Measurements from ENCODE around the gene CHST3. TPM values are rescaled to one million over a fixed set of nuclear protein-coding genes. Genes with fewer than 3 reads are reported as not detected.

Gene CHST3
- total RNA-seq, 1 experiment from 2014 or later, result 44.6 TPM

- DNase-seq (ENCODE audit: low read depth, low spot score) (no peak), ATAC-seq (no peak)
- in situ Hi-C loops (cut with HindIII; ENCODE audit: low pct_unique_long_range_greater_than_20kb, low sequenced_read_pairs) (loop anchor here (25.0 kb wide), 1 partner anchor 343 kb away; no protein-coding TSS in a partner anchor), intact Hi-C loops (cut with micrococcal nuclease; ENCODE audit: unreplicated experiment) (no loop called here)
- peak overlapping the region; percentile 83 for H3K27ac ChIP-seq (ENCODE audit: low read length)
- CTCF ChIA-PET, result interaction anchor here (1.5 kb wide), 1 partner anchor 72 kb away, joined by 4 read pairs; no protein-coding TSS in a partner anchor
- no peak overlapping the region for H3K4me3 ChIP-seq (ENCODE audit: low read depth in 2 of 2, low read length in 2 of 2)
- H3K36me3 ChIP-seq (ENCODE audit: control insufficient read depth, insufficient read depth, low read length), result no peaks in the 10 kb centered on the region; the same call in none of the 2 replicates
- no peaks in the 10 kb centered on the region for H3K27me3 ChIP-seq (ENCODE audit: control insufficient read depth, insufficient read depth, low read length)
- TF ChIP-seq SIN3A (IDR thresholded peaks at IDR 0.05; ENCODE audit: borderline replicate concordance, insufficient read depth, low read depth, low read length) (no peak), TCF7L2 (IDR thresholded peaks at IDR 0.05; ENCODE audit: low read depth, low read length) (no peak), POLR2AphosphoS5 (IDR thresholded peaks at IDR 0.05; ENCODE audit: low read depth, low read length) (no peak)
- TF ChIP-seq, protein P1, sequence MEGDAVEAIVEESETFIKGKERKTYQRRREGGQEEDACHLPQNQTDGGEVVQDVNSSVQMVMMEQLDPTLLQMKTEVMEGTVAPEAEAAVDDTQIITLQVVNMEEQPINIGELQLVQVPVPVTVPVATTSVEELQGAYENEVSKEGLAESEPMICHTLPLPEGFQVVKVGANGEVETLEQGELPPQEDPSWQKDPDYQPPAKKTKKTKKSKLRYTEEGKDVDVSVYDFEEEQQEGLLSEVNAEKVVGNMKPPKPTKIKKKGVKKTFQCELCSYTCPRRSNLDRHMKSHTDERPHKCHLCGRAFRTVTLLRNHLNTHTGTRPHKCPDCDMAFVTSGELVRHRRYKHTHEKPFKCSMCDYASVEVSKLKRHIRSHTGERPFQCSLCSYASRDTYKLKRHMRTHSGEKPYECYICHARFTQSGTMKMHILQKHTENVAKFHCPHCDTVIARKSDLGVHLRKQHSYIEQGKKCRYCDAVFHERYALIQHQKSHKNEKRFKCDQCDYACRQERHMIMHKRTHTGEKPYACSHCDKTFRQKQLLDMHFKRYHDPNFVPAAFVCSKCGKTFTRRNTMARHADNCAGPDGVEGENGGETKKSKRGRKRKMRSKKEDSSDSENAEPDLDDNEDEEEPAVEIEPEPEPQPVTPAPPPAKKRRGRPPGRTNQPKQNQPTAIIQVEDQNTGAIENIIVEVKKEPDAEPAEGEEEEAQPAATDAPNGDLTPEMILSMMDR (IDR thresholded peaks at IDR 0.05), result no peak
- TF ChIP-seq, protein P2, sequence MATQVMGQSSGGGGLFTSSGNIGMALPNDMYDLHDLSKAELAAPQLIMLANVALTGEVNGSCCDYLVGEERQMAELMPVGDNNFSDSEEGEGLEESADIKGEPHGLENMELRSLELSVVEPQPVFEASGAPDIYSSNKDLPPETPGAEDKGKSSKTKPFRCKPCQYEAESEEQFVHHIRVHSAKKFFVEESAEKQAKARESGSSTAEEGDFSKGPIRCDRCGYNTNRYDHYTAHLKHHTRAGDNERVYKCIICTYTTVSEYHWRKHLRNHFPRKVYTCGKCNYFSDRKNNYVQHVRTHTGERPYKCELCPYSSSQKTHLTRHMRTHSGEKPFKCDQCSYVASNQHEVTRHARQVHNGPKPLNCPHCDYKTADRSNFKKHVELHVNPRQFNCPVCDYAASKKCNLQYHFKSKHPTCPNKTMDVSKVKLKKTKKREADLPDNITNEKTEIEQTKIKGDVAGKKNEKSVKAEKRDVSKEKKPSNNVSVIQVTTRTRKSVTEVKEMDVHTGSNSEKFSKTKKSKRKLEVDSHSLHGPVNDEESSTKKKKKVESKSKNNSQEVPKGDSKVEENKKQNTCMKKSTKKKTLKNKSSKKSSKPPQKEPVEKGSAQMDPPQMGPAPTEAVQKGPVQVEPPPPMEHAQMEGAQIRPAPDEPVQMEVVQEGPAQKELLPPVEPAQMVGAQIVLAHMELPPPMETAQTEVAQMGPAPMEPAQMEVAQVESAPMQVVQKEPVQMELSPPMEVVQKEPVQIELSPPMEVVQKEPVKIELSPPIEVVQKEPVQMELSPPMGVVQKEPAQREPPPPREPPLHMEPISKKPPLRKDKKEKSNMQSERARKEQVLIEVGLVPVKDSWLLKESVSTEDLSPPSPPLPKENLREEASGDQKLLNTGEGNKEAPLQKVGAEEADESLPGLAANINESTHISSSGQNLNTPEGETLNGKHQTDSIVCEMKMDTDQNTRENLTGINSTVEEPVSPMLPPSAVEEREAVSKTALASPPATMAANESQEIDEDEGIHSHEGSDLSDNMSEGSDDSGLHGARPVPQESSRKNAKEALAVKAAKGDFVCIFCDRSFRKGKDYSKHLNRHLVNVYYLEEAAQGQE (IDR thresholded peaks at IDR 0.05; ENCODE audit: insufficient read depth in 1 of 2, low read depth in 2 of 2, low read length in 1 of 2), result no peak
- peaks cover 77% of the 10 kb centered on the region for H3K4me1 ChIP-seq (ENCODE audit: control insufficient read depth, insufficient read depth, low read length)
- H3K9me3 ChIP-seq (ENCODE audit: control insufficient read depth, insufficient read depth, low read depth, low read length), result no peaks in the 10 kb centered on the region
- POLR2A ChIA-PET, result no interaction called here
- no TSS peak for BruUV-seq (replicated peaks)
Observed at GRCh38 chr10:71968553-71969474, 4.6 kb downstream of the CHST3 start.

GRCh38 chr10:71969929-71970328 is 5.7 kb downstream of the CHST3 start:
- Histone ChIP-seq H3K27ac (ENCODE audit: low read length) (peak overlapping the region; percentile 83), H3K4me3 (ENCODE audit: low read depth in 2 of 2, low read length in 2 of 2) (peak overlapping the region in 1 of 2 experiments; percentile 12; a peak in 1 of 4 replicates), H3K9me3 (ENCODE audit: control insufficient read depth, insufficient read depth, low read depth, low read length) (no peaks in the 10 kb centered on the region), H3K36me3 (ENCODE audit: control insufficient read depth, insufficient read depth, low read length) (no peaks in the 10 kb centered on the region; the same call in 1 of the 2 replicates), H3K4me1 (ENCODE audit: control insufficient read depth, insufficient read depth, low read length) (peaks cover 88% of the 10 kb centered on the region), H3K27me3 (ENCODE audit: control insufficient read depth, insufficient read depth, low read length) (no peaks in the 10 kb centered on the region)
- DNase-seq (ENCODE audit: low read depth, low spot score) (no peak), ATAC-seq (no peak; the same call in 1 of the 2 replicates)
- intact Hi-C loops (cut with micrococcal nuclease; ENCODE audit: unreplicated experiment) (loop anchor here (5.0 kb wide), 2 partner anchors 53 to 73 kb away; no protein-coding TSS in a partner anchor), in situ Hi-C loops (cut with HindIII; ENCODE audit: low pct_unique_long_range_greater_than_20kb, low sequenced_read_pairs) (loop anchor here (25.0 kb wide), 1 partner anchor 342 kb away; no protein-coding TSS in a partner anchor)
- no TSS peak for BruUV-seq (replicated peaks)
- TF ChIP-seq, protein P1 (IDR thresholded peaks at IDR 0.05), result no peak
- no peak for TF ChIP-seq TCF7L2 (IDR thresholded peaks at IDR 0.05; ENCODE audit: low read depth, low read length)
- TF ChIP-seq, protein P2 (IDR thresholded peaks at IDR 0.05; ENCODE audit: insufficient read depth in 1 of 2, low read depth in 2 of 2, low read length in 1 of 2), result no peak
- no peak for TF ChIP-seq POLR2AphosphoS5 (IDR thresholded peaks at IDR 0.05; ENCODE audit: low read depth, low read length)
- no peak for TF ChIP-seq SIN3A (IDR thresholded peaks at IDR 0.05; ENCODE audit: borderline replicate concordance, insufficient read depth, low read depth, low read length)
- ChIA-PET CTCF (interaction anchor here (1.5 to 2.0 kb wide), 3 partner anchors 13 to 79 kb away, joined by 4 to 8 read pairs (median 5); no protein-coding TSS in a partner anchor), POLR2A (no interaction called here)

Data from Panc1 (cell line).